Suprapubic skin (tissue), 3 donors: ENCODE data around the gene ATP13A3.

ENCODE experiments used
- CTCF ChIP-seq, 2 donors: fragments of 200-600 bp in 1 of 2; fragments of 450-650 bp in 1 of 2; sonication (generic) in 1 of 2; IDR thresholded peaks; one replicate each; pipeline ENCODE4 v1.5.1; 2016 to 2019; ENCODE audit warnings: antibody characterized with exemption in 2 of 2, mild to moderate bottlenecking in 1 of 2, moderate library complexity in 1 of 2
- POLR2A ChIP-seq, 2 donors: fragments of 450-650 bp; IDR thresholded peaks; one replicate each; pipeline ENCODE4 v1.6.1; 2017; ENCODE audit warnings: antibody characterized with exemption in 2 of 2, mild to moderate bottlenecking in 2 of 2, moderate library complexity in 2 of 2

DNA sequence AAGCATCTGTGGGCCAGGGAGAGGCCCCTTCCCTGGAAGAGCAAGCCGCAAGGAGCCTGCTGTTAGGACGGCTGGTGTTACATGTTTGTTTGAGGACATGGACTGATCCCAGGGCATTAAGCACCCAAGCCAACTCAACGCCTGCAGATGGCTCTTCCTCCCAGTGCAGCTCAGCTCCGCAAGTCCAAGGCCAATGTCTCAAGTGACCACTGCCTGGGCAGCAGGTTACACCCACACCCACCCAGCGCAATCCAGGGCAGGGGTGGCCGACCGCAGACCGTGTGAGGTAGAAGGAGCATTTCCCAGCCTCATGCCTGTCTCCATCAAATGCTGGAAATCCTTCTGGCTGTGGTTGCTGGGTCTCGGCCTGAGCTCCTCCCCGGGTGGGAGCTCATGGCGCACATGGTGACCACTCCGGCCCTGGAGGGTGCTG is 102.2 kb downstream of the ATP13A3 start:
- TF ChIP-seq CTCF (IDR thresholded peaks at IDR 0.05) (no peak), POLR2A (IDR thresholded peaks at IDR 0.05) (no peak)
